Coronary artery (tissue), 2 donors: ENCODE results near the gene DOC2B.

Source experiments
- DNase-seq: peaks from one replicate; pipeline ENCODE4 v3.0.0-alpha.2; 2017; ENCODE audit warnings: low spot score
- H3K27ac ChIP-seq, 2 donors: fragments of 200-600 bp; sonication (generic); one replicate each; pipeline ENCODE4 v1.5.1; 2016 to 2019
- H3K4me3 ChIP-seq: fragments of 200-600 bp; sonication (generic); 2 replicates; pipeline ENCODE4 v1.5.1; 2016; ENCODE audit warnings: mild to moderate bottlenecking, moderate library complexity
- TF ChIP-seq, protein P1 (sequence below): fragments of 200-600 bp; sonication (generic); IDR thresholded peaks from one replicate; pipeline ENCODE4 v1.5.1; 2019; ENCODE audit warnings: antibody characterized with exemption

DOC2B gene

GRCh38 chr17:182050-182751 lies 751 bp upstream of the DOC2B start:
- no peak overlapping the region for H3K27ac ChIP-seq
- TF ChIP-seq, protein P1, sequence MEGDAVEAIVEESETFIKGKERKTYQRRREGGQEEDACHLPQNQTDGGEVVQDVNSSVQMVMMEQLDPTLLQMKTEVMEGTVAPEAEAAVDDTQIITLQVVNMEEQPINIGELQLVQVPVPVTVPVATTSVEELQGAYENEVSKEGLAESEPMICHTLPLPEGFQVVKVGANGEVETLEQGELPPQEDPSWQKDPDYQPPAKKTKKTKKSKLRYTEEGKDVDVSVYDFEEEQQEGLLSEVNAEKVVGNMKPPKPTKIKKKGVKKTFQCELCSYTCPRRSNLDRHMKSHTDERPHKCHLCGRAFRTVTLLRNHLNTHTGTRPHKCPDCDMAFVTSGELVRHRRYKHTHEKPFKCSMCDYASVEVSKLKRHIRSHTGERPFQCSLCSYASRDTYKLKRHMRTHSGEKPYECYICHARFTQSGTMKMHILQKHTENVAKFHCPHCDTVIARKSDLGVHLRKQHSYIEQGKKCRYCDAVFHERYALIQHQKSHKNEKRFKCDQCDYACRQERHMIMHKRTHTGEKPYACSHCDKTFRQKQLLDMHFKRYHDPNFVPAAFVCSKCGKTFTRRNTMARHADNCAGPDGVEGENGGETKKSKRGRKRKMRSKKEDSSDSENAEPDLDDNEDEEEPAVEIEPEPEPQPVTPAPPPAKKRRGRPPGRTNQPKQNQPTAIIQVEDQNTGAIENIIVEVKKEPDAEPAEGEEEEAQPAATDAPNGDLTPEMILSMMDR: no peak
- peak overlapping the region; percentile 71 for H3K4me3 ChIP-seq
- DNase-seq: no peak

DNA sequence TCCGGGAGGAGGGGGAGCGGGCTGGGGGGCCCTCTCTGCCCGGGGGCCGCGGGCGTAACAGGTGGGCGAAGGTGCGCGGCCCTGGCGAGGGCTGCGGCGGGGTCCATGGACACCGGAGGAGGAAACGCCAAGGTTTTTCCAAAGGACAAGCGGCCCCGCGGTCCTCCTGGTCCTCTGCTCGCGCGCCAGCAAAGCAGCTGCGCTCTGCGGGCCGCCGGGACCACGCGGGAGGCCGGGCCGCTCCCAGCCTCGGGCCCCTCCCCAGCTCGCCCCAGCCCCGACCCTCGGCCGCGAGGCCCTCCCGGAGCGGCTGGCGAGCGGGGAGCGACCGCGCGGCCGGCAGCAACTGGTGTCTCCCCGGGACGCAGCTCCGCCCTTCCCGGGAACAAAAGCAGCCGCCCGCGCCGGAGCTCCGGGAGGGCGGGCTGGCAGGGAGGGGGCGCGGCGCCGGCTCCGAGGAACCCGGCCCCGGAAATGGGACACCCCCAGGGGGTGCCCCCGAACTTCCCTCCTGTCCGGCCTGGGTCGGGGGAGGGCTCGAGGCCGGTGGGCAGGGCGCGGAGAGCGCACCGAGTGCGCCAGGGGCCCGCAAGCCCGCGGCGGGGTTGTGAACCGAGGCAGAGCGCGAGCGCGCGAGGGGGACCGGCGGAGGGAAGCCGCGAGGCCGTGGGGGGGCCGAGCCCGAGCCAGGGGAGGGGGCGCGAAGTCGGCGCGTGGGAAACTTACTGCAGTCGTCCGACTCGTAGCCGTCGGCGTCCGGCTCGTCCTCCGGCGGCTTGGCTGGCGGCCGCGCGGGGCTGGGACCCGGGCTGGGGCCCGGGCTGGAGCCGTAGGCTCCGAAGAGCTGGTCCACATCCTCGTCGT lies 837 bp downstream of the DOC2B start:
- DNase-seq: no peak
- peak overlapping the region; percentile 71 for H3K4me3 ChIP-seq
- H3K27ac ChIP-seq: peak overlapping the region in 1 of 2 donors; percentile 31
- TF ChIP-seq, protein P1: no peak

DNA sequence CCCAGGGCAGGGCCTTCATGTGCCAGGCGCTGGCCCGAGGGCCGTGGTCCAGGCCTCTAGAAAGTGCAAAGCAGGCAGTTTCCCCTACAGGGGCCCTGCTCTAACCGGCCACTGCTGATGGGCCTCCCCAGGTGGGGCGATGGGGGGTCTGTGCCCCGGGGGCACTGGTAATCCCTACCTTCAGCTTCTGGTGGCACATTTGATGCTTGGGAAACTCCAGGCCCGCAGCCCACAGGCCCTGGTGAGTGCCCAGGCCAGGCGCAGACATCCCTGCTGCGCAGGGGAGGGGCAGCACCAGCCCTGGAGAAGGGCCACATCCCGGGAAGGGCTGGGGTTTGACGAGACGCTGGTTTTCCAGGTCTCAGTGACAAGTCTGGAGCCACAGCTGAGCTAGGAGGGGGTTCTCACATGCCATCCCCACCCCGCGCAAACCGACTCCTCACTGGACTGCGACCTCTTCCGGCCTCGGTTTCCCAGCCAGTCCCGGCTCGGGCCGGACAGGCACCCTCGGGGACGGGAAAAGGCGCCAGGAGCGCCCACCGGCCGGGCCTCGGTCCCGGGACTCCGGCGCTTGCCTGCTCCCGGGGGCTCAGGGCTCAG lies 1.6 kb downstream of the DOC2B start:
- TF ChIP-seq, protein P1: no peak
- Histone ChIP-seq H3K4me3 (peak overlapping the region; percentile 71), H3K27ac (peak overlapping the region in 1 of 2 donors; percentile 31)
- DNase-seq: no peak

DNA sequence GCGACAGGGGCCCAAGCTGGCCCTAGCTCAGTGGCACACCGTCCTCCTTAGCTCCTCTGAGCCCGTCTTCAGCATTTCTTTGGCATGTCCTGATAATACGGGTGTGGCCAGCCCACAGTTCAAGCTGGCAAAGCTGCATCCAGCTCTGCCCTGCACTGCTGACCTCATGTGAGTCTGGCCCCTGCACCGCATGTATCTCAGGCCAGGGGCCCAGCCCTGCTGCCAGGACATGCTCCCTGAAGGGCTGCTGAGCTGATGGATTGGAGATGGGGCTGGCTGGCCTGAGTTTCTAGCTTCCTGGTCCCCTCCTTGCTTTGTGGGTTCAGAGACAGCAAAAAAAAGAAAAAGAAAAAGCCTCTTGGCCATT lies 2.4 kb downstream of the DOC2B start:
- H3K27ac ChIP-seq: peak overlapping the region in 1 of 2 donors; percentile 22
- H3K4me3 ChIP-seq: no peak overlapping the region
- TF ChIP-seq, protein P1: no peak
- DNase-seq: no peak

DNA sequence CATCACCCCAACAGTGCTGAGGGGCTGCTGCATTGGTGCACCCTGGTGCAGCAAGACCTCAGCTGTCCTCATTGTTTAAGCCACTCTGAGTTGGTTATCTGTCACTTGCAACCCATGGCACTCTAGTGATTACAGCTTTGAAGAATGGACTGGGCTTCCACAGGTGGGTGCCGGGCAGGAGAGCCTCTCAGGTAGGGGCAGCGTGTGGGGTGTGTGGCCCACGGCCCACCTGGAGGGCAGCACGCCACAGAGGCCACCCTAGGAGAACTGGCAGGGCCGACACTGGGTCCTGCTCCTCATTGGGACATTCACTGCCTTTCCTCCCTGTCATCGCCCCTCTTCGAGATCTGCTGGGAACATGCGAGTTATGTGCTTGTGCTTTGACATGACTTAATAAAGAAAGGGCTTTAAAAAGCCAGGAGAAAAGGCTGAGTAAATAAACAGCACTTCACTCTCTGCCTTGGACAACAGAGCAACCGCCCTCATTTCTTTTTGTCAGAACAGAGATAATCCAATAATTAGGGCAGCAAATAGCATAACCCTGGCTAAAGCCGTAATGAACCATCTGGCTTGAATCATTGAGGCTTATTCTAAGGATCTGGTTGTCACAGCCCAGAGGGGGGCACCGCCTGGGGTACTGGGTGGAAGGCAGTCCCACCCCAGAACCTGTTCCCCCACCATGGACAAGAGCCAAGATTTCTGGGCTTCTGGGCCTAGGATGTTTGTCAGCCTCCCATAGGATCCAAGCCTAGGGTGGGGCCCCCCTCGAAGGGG lies 3.0 kb downstream of the DOC2B start:
- no peak for DNase-seq

DNA sequence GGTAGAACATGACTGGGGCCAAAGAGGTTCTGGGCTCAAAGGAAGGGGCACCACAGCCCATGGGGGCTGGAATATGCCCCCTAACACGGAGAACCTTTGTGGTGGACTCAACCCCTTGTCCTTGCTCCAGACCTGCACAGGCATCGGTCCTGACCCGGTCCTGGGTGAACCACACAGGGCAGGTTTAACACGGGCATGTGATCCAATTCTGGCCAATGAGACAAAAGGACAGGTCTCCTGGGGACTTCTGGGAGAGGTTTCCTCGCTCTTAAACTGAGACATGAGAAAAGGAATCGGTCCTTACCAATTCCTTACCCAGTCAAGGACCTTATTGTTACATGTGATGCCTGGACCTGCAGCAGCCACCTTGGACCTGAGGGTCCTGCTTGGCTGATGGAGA lies 3.7 kb downstream of the DOC2B start:
- Histone ChIP-seq H3K4me3 (no peak overlapping the region), H3K27ac (no peak overlapping the region)
- DNase-seq: no peak
- TF ChIP-seq, protein P1: no peak

More for the DNA sequence above, 3.0 kb downstream of the DOC2B start:
- TF ChIP-seq, protein P1: no peak
- Histone ChIP-seq H3K4me3 (no peak overlapping the region), H3K27ac (peak overlapping the region in 1 of 2 donors; percentile 22)
